ENCODE measurements around the gene HK3. TPM values are rescaled to one million over a fixed set of nuclear protein-coding genes. Genes with fewer than 3 reads are reported as not detected.
A peak's percentile ranks its signal among the peaks of the same experiment; 100 is the strongest.

Gene HK3
- total RNA-seq, 4 donors from 2014 or later: 2.6 to 6.0 (median 4.7) TPM

DNA sequence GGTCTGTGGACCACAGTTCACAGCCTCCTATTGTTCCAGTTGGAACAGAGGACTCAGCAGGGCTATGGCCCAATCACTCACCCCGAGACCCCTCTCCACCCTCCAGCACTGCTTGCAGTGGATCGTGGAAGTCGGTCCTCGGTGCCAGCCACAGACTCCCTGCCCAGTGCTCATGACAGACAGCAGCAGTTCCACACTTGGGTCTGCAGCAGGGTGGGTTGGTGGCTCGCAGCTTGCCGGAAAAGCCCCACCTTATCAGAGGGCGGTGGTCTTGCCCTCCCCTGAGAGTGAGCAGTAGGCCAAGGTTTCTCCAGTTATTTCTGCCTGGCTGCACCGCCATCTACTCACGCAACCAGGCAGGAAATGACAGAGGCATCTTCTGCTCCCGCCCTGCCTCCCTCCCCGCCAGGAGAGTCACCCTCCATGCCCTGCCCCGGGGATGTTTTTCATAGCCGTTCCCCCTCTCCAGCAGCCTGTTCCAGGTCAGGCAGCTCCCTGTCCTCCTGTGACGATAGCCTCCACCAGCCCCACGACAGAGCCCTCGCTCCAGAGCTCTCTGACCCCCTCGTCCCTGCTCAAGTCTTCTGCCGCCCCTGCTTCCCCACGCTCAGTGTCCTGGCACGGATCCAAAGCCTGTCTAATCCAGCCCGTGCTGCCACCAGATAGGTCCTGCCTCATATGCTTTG, 54.3 kb downstream of the HK3 start:
- Histone ChIP-seq H3K27ac (no peak overlapping the region), H3K36me3 (no peaks in the 10 kb centered on the region), H3K4me1 (no peaks in the 10 kb centered on the region), H3K4me3 (no peak overlapping the region), H3K27me3 (peaks cover 59% of the 10 kb centered on the region), H3K9me3 (no peaks in the 10 kb centered on the region)
- in situ Hi-C loops (cut with MboI; ENCODE audit: low pct_ligation_motif_present in 1 of 4, low pct_unique_long_range_greater_than_20kb in 1 of 4, low sequenced_read_pairs in 3 of 4): no loop called here
- TF ChIP-seq, protein P1, sequence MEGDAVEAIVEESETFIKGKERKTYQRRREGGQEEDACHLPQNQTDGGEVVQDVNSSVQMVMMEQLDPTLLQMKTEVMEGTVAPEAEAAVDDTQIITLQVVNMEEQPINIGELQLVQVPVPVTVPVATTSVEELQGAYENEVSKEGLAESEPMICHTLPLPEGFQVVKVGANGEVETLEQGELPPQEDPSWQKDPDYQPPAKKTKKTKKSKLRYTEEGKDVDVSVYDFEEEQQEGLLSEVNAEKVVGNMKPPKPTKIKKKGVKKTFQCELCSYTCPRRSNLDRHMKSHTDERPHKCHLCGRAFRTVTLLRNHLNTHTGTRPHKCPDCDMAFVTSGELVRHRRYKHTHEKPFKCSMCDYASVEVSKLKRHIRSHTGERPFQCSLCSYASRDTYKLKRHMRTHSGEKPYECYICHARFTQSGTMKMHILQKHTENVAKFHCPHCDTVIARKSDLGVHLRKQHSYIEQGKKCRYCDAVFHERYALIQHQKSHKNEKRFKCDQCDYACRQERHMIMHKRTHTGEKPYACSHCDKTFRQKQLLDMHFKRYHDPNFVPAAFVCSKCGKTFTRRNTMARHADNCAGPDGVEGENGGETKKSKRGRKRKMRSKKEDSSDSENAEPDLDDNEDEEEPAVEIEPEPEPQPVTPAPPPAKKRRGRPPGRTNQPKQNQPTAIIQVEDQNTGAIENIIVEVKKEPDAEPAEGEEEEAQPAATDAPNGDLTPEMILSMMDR (IDR thresholded peaks at IDR 0.05): no peak
- TF ChIP-seq EP300 (IDR thresholded peaks at IDR 0.05; ENCODE audit: low read depth) (no peak), POLR2A (IDR thresholded peaks at IDR 0.05) (no peak)
- intact Hi-C loops (cut with DNase I; ENCODE audit: low total_unique reads): no loop called here
- DNase-seq: no peak
- WGBS, 2 donors (ENCODE audit: low coverage in 1 of 2): 35 to 52% methylated on average over 2 to 20 of the region's 21 CpGs

- TF ChIP-seq POLR2A (IDR thresholded peaks at IDR 0.05) (no peak), POLR2AphosphoS5 (IDR thresholded peaks at IDR 0.05) (no peak), EP300 (IDR thresholded peaks at IDR 0.05; ENCODE audit: low read depth) (no peak)
- TF ChIP-seq, protein P1 (IDR thresholded peaks at IDR 0.05): no peak
- intact Hi-C loops (cut with DNase I; ENCODE audit: low total_unique reads) (no loop called here), in situ Hi-C loops (cut with MboI; ENCODE audit: low pct_ligation_motif_present in 1 of 4, low pct_unique_long_range_greater_than_20kb in 1 of 4, low sequenced_read_pairs in 3 of 4) (no loop called here)
- no peaks in the 10 kb centered on the region for H3K9me3 ChIP-seq
- no peak for DNase-seq
- H3K36me3 ChIP-seq: no peaks in the 10 kb centered on the region
- no peak overlapping the region for H3K4me3 ChIP-seq
- 71% methylated on average over 10 of the region's 10 CpGs; no CpG with 5 or more reads in 1 of the 2 donors for WGBS, 2 donors (ENCODE audit: low coverage in 1 of 2)
- no peak overlapping the region for H3K27ac ChIP-seq
- H3K27me3 ChIP-seq: peaks cover 57% of the 10 kb centered on the region
- no peaks in the 10 kb centered on the region for H3K4me1 ChIP-seq
Observed at GRCh38 chr5:176844281-176844680, 54.9 kb downstream of the HK3 start.

GRCh38 chr5:176843673-176844072, 55.5 kb downstream of the HK3 start:
- intact Hi-C loops (cut with DNase I; ENCODE audit: low total_unique reads): no loop called here

GRCh38 chr5:176837707-176838115, 61.4 kb downstream of the HK3 start:
- H3K36me3 ChIP-seq: no peaks in the 10 kb centered on the region
- TF ChIP-seq EP300 (IDR thresholded peaks at IDR 0.05; ENCODE audit: low read depth) (no peak), POLR2A (IDR thresholded peaks at IDR 0.05) (no peak), POLR2AphosphoS5 (IDR thresholded peaks at IDR 0.05) (no peak)
- TF ChIP-seq, protein P1 (IDR thresholded peaks at IDR 0.05): no peak
- H3K27ac ChIP-seq: no peak overlapping the region
- 19% methylated on average over 16 of the region's 16 CpGs; no CpG with 5 or more reads in 1 of the 2 donors for WGBS, 2 donors (ENCODE audit: low coverage in 1 of 2)
- intact Hi-C loops (cut with DNase I; ENCODE audit: low total_unique reads): no loop called here
- peak; percentile 78 for DNase-seq
- H3K27me3 ChIP-seq: peaks cover 20% of the 10 kb centered on the region
- no peaks in the 10 kb centered on the region for H3K9me3 ChIP-seq
- H3K4me1 ChIP-seq: no peaks in the 10 kb centered on the region
- in situ Hi-C loops (cut with MboI; ENCODE audit: low pct_ligation_motif_present in 1 of 4, low pct_unique_long_range_greater_than_20kb in 1 of 4, low sequenced_read_pairs in 3 of 4): no loop called here
- H3K4me3 ChIP-seq: no peak overlapping the region

More at GRCh38 chr5:176843673-176844072, 55.5 kb downstream of the HK3 start:
- no peak for DNase-seq
- WGBS, 2 donors (ENCODE audit: low coverage in 1 of 2): 62% methylated on average over 21 of the region's 21 CpGs; no CpG with 5 or more reads in 1 of the 2 donors
- Histone ChIP-seq H3K4me3 (no peak overlapping the region), H3K27ac (no peak overlapping the region), H3K4me1 (no peaks in the 10 kb centered on the region), H3K9me3 (no peaks in the 10 kb centered on the region), H3K27me3 (peaks cover 53% of the 10 kb centered on the region), H3K36me3 (no peaks in the 10 kb centered on the region)
- in situ Hi-C loops (cut with MboI; ENCODE audit: low pct_ligation_motif_present in 1 of 4, low pct_unique_long_range_greater_than_20kb in 1 of 4, low sequenced_read_pairs in 3 of 4): no loop called here
- TF ChIP-seq, protein P1 (IDR thresholded peaks at IDR 0.05): no peak
- TF ChIP-seq EP300 (IDR thresholded peaks at IDR 0.05; ENCODE audit: low read depth) (no peak), POLR2AphosphoS5 (IDR thresholded peaks at IDR 0.05) (no peak), POLR2A (IDR thresholded peaks at IDR 0.05) (no peak)

Data from transverse colon (tissue), 4 donors.